Activated T-cell treated with anti-CD3 and anti-CD28 coated beads for 24 hours (primary cell): Measurements from ENCODE around the gene MYBPC3.
"Not testable (repeated sequence)": the region's sequence is repeated elsewhere in the genome, so short reads cannot be mapped to it uniquely, and the experiment has no call there.

Experiments used
- DNase-seq: peaks from one replicate; pipeline ENCODE4 v3.0.0-alpha.2; 2020; ENCODE audit warnings: low read depth

Gene MYBPC3

GRCh38 chr11:47324520-47324919, 28.0 kb downstream of the MYBPC3 start:
- no peak for DNase-seq

- no peak for DNase-seq
Measured at GRCh38 chr11:47318166-47318565, 34.3 kb downstream of the MYBPC3 start.

- DNase-seq: no peak
Measured at GRCh38 chr11:47317064-47317828, 35.3 kb downstream of the MYBPC3 start.

GRCh38 chr11:47316501-47316900, 36.0 kb downstream of the MYBPC3 start:
- not testable (repeated sequence) for DNase-seq

GRCh38 chr11:47314992-47315391, 37.5 kb downstream of the MYBPC3 start:
- no peak for DNase-seq

- no peak for DNase-seq
Measured at GRCh38 chr11:47308050-47308823, 44.3 kb downstream of the MYBPC3 start.

- DNase-seq: no peak
Measured at GRCh38 chr11:47306484-47306844, 46.0 kb downstream of the MYBPC3 start.

- no peak for DNase-seq
Measured at GRCh38 chr11:47305734-47306483, 46.6 kb downstream of the MYBPC3 start.

- DNase-seq: no peak
Measured at GRCh38 chr11:47302853-47303252, 49.6 kb downstream of the MYBPC3 start.

GRCh38 chr11:47299078-47299477, 53.4 kb downstream of the MYBPC3 start:
- no peak for DNase-seq

GRCh38 chr11:47296045-47296444, 56.5 kb downstream of the MYBPC3 start:
- no peak for DNase-seq

GRCh38 chr11:47295385-47295784, 57.1 kb downstream of the MYBPC3 start:
- DNase-seq: no peak

- no peak for DNase-seq
Measured at GRCh38 chr11:47289856-47290255, 62.6 kb downstream of the MYBPC3 start.

GRCh38 chr11:47288066-47288465, 64.4 kb downstream of the MYBPC3 start:
- no peak for DNase-seq

- DNase-seq: no peak
Measured at GRCh38 chr11:47285969-47286770, 66.3 kb downstream of the MYBPC3 start.

GRCh38 chr11:47284151-47284550, 68.4 kb downstream of the MYBPC3 start:
- no peak for DNase-seq

GRCh38 chr11:47282462-47282861, 70.0 kb downstream of the MYBPC3 start:
- no peak for DNase-seq
